GM18499 (cell line): Measurements from ENCODE around the gene CFAP74.

Source experiments
- ATAC-seq: cut with Tn5 transposase; IDR thresholded peaks from one replicate; pipeline ENCODE4 v1.9.1; 2021; ENCODE audit warnings: moderate number of reproducible peaks; ENCODE audit not compliant: insufficient read depth, unreplicated experiment

The CFAP74 gene

GRCh38 chr1:1906185-1907097 lies 97.1 kb downstream of the CFAP74 start:
- no peak for ATAC-seq

- ATAC-seq = no peak
These were observed 100.4 kb downstream of the CFAP74 start for GRCh38 chr1:1903224-1903623.

GRCh38 chr1:1901641-1902294 lies 101.8 kb downstream of the CFAP74 start:
- no peak for ATAC-seq

GRCh38 chr1:1900883-1901640 lies 102.5 kb downstream of the CFAP74 start:
- ATAC-seq = no peak

- ATAC-seq = no peak
These were observed 103.6 kb downstream of the CFAP74 start for GRCh38 chr1:1899967-1900327.

GRCh38 chr1:1899266-1899966 lies 104.2 kb downstream of the CFAP74 start:
- no peak for ATAC-seq

GRCh38 chr1:1898246-1898933 lies 105.2 kb downstream of the CFAP74 start:
- no peak for ATAC-seq

GRCh38 chr1:1895456-1896336 lies 107.9 kb downstream of the CFAP74 start:
- ATAC-seq = no peak

- ATAC-seq = no peak
These were observed 108.5 kb downstream of the CFAP74 start for GRCh38 chr1:1895060-1895418.

GRCh38 chr1:1894354-1895059 lies 109.1 kb downstream of the CFAP74 start:
- no peak for ATAC-seq

GRCh38 chr1:1893997-1894353 lies 109.6 kb downstream of the CFAP74 start:
- ATAC-seq = no peak

GRCh38 chr1:1893291-1893985 lies 110.1 kb downstream of the CFAP74 start:
- ATAC-seq = no peak

- ATAC-seq = no peak
These were observed 110.8 kb downstream of the CFAP74 start for GRCh38 chr1:1892763-1893120.

GRCh38 chr1:1892079-1892762 lies 111.4 kb downstream of the CFAP74 start:
- ATAC-seq = no peak

- no peak for ATAC-seq
These were observed 112.1 kb downstream of the CFAP74 start for GRCh38 chr1:1891349-1892078.

- ATAC-seq = no peak
These were observed 112.9 kb downstream of the CFAP74 start, which contains the start of gene GNB1 for GRCh38 chr1:1890506-1891348. Gene GNB1, minus strand, starts transcription at chr1:1891087. Its CDS starts 65,634 bp downstream, at chr1:1825453.
